ENCODE data around the gene IL31RA. TPM values are rescaled to one million over a fixed set of nuclear protein-coding genes. Genes with fewer than 3 reads are reported as not detected.

Gene IL31RA
- total and polyA plus RNA-seq, 2 of the 13 experiments (the other 11 are each of a cell fraction or from before 2014, with no cell fraction given), result not detected

- ATAC-seq, result no peak
- no peaks in the 10 kb centered on the region for H3K9me3 ChIP-seq (ENCODE audit: low read length)
- in situ Hi-C loops (cut with HindIII; ENCODE audit: extremely low pct_ligation_motif_present, low pct_unique_long_range_greater_than_20kb) (no loop called here), intact Hi-C loops (cut with micrococcal nuclease; ENCODE audit: unreplicated experiment) (no loop called here)
- TF ChIP-seq GABPA (IDR thresholded peaks at IDR 0.05; ENCODE audit: low read depth, low read length) (no peak), GABPA (CRISPR knock-in tag; IDR thresholded peaks at IDR 0.05; ENCODE audit: low read depth) (no peak), ZNF280D (CRISPR knock-in tag; IDR thresholded peaks at IDR 0.05) (no peak), ZNF343 (CRISPR knock-in tag; IDR thresholded peaks at IDR 0.05) (no peak), ELK4 (CRISPR knock-in tag; IDR thresholded peaks at IDR 0.05; ENCODE audit: borderline replicate concordance) (no peak), MXI1 (IDR thresholded peaks at IDR 0.05; ENCODE audit: borderline replicate concordance, low read depth, low read length) (no peak), ZNF264 (CRISPR knock-in tag; IDR thresholded peaks at IDR 0.05) (no peak), POGZ (CRISPR knock-in tag; IDR thresholded peaks at IDR 0.05) (no peak), MYPOP (CRISPR knock-in tag; IDR thresholded peaks at IDR 0.05) (no peak), PBX2 (CRISPR knock-in tag; IDR thresholded peaks at IDR 0.05) (no peak), SRSF9 (IDR thresholded peaks at IDR 0.05; ENCODE audit: borderline replicate concordance, insufficient read depth, low read depth, low read length, poor library complexity, severe bottlenecking) (no peak), SKIL (CRISPR knock-in tag; IDR thresholded peaks at IDR 0.05; ENCODE audit: borderline replicate concordance) (no peak), MAF1 (CRISPR knock-in tag; IDR thresholded peaks at IDR 0.05; ENCODE audit: borderline replicate concordance) (no peak), PCBP2 (optimal IDR thresholded peaks at IDR 0.05; ENCODE audit: low read depth, low read length, poor library complexity, severe bottlenecking) (no peak), DMAP1 (CRISPR knock-in tag; IDR thresholded peaks at IDR 0.05) (no peak)
- H2AFZ ChIP-seq (ENCODE audit: low read length), result no peak overlapping the region
- BruUV-seq (replicated peaks), result no TSS peak
- ChIA-PET POLR2A (no interaction called here), CTCF (ENCODE audit: low intra/inter-chr PET ratio, low total read pairs) (no interaction called here)
- no peak overlapping the region for H3K9ac ChIP-seq (ENCODE audit: insufficient read depth, low read depth, low read length)
- H4K20me1 ChIP-seq (ENCODE audit: insufficient read depth, low read length), result no peaks in the 10 kb centered on the region
- no peaks in the 10 kb centered on the region for H3K36me3 ChIP-seq (replicated peaks in 1 of 2; ENCODE audit: control insufficient read depth in 1 of 2, insufficient read depth in 2 of 2, low read length in 2 of 2)
- WGBS (ENCODE audit: low lambda C conversion rate), result 21% methylated on average over 6 of the region's 6 CpGs
- H3K79me2 ChIP-seq (ENCODE audit: insufficient read depth, low read length), result no peaks in the 10 kb centered on the region
- no peaks in the 10 kb centered on the region for H3K27me3 ChIP-seq (ENCODE audit: control insufficient read depth in 1 of 2, insufficient read depth in 2 of 2, low read length in 2 of 2)
- H3K4me2 ChIP-seq (ENCODE audit: low read depth, low read length), result no peak overlapping the region
- no peak overlapping the region for H3K27ac ChIP-seq (ENCODE audit: extremely low read length, insufficient read depth, low read length)
- DNase-seq (ENCODE audit: low spot score), result no peak
- H3K4me1 ChIP-seq (ENCODE audit: insufficient read depth, low read length), result no peaks in the 10 kb centered on the region
- no peak for FAIRE-seq
- no peak overlapping the region for H3K4me3 ChIP-seq (replicated peaks in 1 of 3; ENCODE audit: insufficient read depth in 1 of 3, low read depth in 2 of 3, low read length in 3 of 3)
Measured at GRCh38 chr5:55820488-55820887, 30.7 kb upstream of the IL31RA start.

All from HepG2 (cell line).